GM12878 (cell line): Measurements from ENCODE around the gene ABCC4. TPM values are rescaled to one million over a fixed set of nuclear protein-coding genes. Genes with fewer than 3 reads are reported as not detected.
A peak's percentile ranks its signal among the peaks of the same experiment; 100 is the strongest.

Source experiments
- ATAC-seq: fragments of 200-7000 bp; cut with Tn5 transposase; 3 replicates; pipeline ENCODE4 v1.9.1; 2020; ENCODE audit warnings: mild to moderate bottlenecking, moderate library complexity
- BruUV-seq: library from RNA; stranded (reverse); fragments of 400-500 nt; replicated peaks from 2 replicates; lab custom pipeline; 2021; lab: Mats Ljungman, UMichigan
- CTCF ChIA-PET: fragments of 300-600 bp; sonication (Branson Sonifier 250); formaldehyde crosslinking; extraction: SDS; loops from one replicate; lab custom pipeline; 2021; ENCODE audit warnings: inconsistent platforms; lab: Yijun Ruan, JAX
- POLR2A ChIA-PET: fragments of 350-600 bp; formaldehyde crosslinking; extraction: SDS; loops from one replicate; lab custom pipeline; 2021; ENCODE audit warnings: inconsistent platforms; lab: Charles Lee
- RAD21 ChIA-PET: fragments of 300-600 bp; sonication (Branson Sonifier 250); formaldehyde crosslinking; loops from one replicate; lab custom pipeline; 2023; ENCODE audit warnings: antibody characterized with exemption; ENCODE audit not compliant: unreplicated experiment; lab: Charles Lee
- SMC1A ChIA-PET: fragments of 300-600 bp; sonication (Branson Sonifier 250); formaldehyde crosslinking; loops from one replicate; lab custom pipeline; 2023; ENCODE audit not compliant: unreplicated experiment, uncharacterized antibody; lab: Charles Lee
- DNase-seq: peaks from one replicate; pipeline ENCODE4 v3.0.0-alpha.2; 2011; ENCODE audit warnings: low read depth, low spot score
- FAIRE-seq: peaks from 3 replicates; lab custom pipeline; 2011; peaks lifted over from hg19 to GRCh38; lab: Jason Lieb, UNC
- H2AFZ ChIP-seq: 2 replicates; pipeline ENCODE4 v1.6.0; 2011; ENCODE audit warnings: low read depth, low read length, control low read depth; ENCODE audit not compliant: control insufficient read depth
- H3K27ac ChIP-seq: 2 replicates; pipeline ENCODE4 v1.5.1; 2011; ENCODE audit warnings: control low read depth; ENCODE audit not compliant: control insufficient read depth, insufficient read depth
- H3K27me3 ChIP-seq, 2 experiments: replicated peaks in 1 of 2; 2 replicates each; pipeline versions ENCODE4 v1.6.0 to v1.6.1; 2011; ENCODE audit warnings: low read length in 1 of 2; ENCODE audit not compliant: control insufficient read depth in 2 of 2, insufficient read depth in 2 of 2
- H3K36me3 ChIP-seq, 2 experiments: 2 replicates each; pipeline ENCODE4 v1.5.1; 2011; ENCODE audit warnings: low read length in 1 of 2; ENCODE audit not compliant: control insufficient read depth in 2 of 2, insufficient read depth in 2 of 2
- H3K4me1 ChIP-seq: 2 replicates; pipeline ENCODE4 v1.6.1; 2011; ENCODE audit warnings: mild to moderate bottlenecking, low read length, moderate library complexity, mixed read lengths; ENCODE audit not compliant: control insufficient read depth, insufficient read depth
- H3K4me2 ChIP-seq: 2 replicates; pipeline ENCODE4 v1.6.0; 2011; ENCODE audit warnings: control low read depth; ENCODE audit not compliant: control insufficient read depth, insufficient read depth
- H3K4me3 ChIP-seq: fragments of 200-600 bp; sonication (generic); 2 replicates; pipeline ENCODE4 v1.5.1; 2016
- H3K79me2 ChIP-seq: 2 replicates; pipeline ENCODE4 v1.6.0; 2011; ENCODE audit warnings: low read length; ENCODE audit not compliant: control insufficient read depth, insufficient read depth
- H3K9ac ChIP-seq: 2 replicates; pipeline ENCODE4 v1.8.0; 2011; ENCODE audit warnings: low read length, control low read depth, mixed read lengths; ENCODE audit not compliant: control insufficient read depth, insufficient read depth
- H3K9me3 ChIP-seq: replicated peaks from 3 replicates; pipeline ENCODE4 v1.5.1; 2011; ENCODE audit warnings: mild to moderate bottlenecking, low read length; ENCODE audit not compliant: control insufficient read depth, insufficient read depth
- H4K20me1 ChIP-seq: 2 replicates; pipeline ENCODE4 v1.6.0; 2011; ENCODE audit not compliant: control insufficient read depth, insufficient read depth
- CBFB ChIP-seq: IDR thresholded peaks from 2 replicates; pipeline ENCODE4 v1.6.1; 2016; ENCODE audit warnings: antibody characterized with exemption, low read depth
- EED ChIP-seq: sonication (generic); IDR thresholded peaks from 2 replicates; pipeline ENCODE4 v1.6.1; 2016; ENCODE audit warnings: antibody characterized with exemption, low read depth
- IKZF1 ChIP-seq: fragments of 450-650 bp; conservative IDR thresholded peaks from 2 replicates; pipeline ENCODE4 v1.6.1; 2017; ENCODE audit warnings: antibody characterized with exemption, mild to moderate bottlenecking
- IKZF2 ChIP-seq, 2 experiments: fragments of 450-650 bp; IDR thresholded peaks; 2 replicates each; pipeline ENCODE4 v1.6.1; 2017; ENCODE audit warnings: mild to moderate bottlenecking in 2 of 2, moderate library complexity in 2 of 2
- MTA2 ChIP-seq: fragments of 450-650 bp; IDR thresholded peaks from 2 replicates; pipeline ENCODE4 v1.6.1; 2016; ENCODE audit warnings: low read depth, mild to moderate bottlenecking, moderate library complexity
- NFIC ChIP-seq: IDR thresholded peaks from 2 replicates; pipeline ENCODE4 v1.6.1; 2012; ENCODE audit warnings: low read depth, mild to moderate bottlenecking, inconsistent platforms, low read length, moderate library complexity
- NR2F1 ChIP-seq: fragments of 450-650 bp; conservative IDR thresholded peaks from 2 replicates; pipeline ENCODE4 v1.6.1; 2017; ENCODE audit warnings: mild to moderate bottlenecking
- RUNX3 ChIP-seq: IDR thresholded peaks from 2 replicates; pipeline ENCODE4 v1.6.1; 2012; ENCODE audit warnings: low read length, inconsistent platforms
- SMARCA5 ChIP-seq: fragments of 450-650 bp; IDR thresholded peaks from 2 replicates; pipeline ENCODE4 v1.6.1; 2017; ENCODE audit warnings: mild to moderate bottlenecking
- WRNIP1 ChIP-seq: IDR thresholded peaks from 2 replicates; pipeline ENCODE4 v1.6.1; 2011; ENCODE audit warnings: low read depth, low read length, improper control_type of control experiment, borderline replicate concordance
- YY1 ChIP-seq: IDR thresholded peaks from 2 replicates; pipeline ENCODE4 v1.6.1; 2011; ENCODE audit warnings: low read depth, mild to moderate bottlenecking, low read length
- ZNF217 ChIP-seq: fragments of 450-650 bp; IDR thresholded peaks from 2 replicates; pipeline ENCODE4 v1.6.1; 2017; ENCODE audit warnings: antibody characterized with exemption, mild to moderate bottlenecking
- WGBS: methylation state at CpG from one replicate; pipeline ENCODE4 v1.1.6; 2016; ENCODE audit warnings: low lambda C conversion rate; ENCODE audit not compliant: insufficient replicate concordance, insufficient coverage; ENCODE audit errors: missing lambda C conversion rate; 5-methylcytosine and 5-hydroxymethylcytosine counted together
- in situ Hi-C: fragments of 300-500 bp; cut with MboI; formaldehyde crosslinking; loops from 9 replicates; pipeline ENCODE4 v1.14.3; 2018; ENCODE audit warnings: mixed read lengths
- intact Hi-C: fragments of 100-400 bp; cut with micrococcal nuclease; formaldehyde crosslinking; loops from one replicate; pipeline ENCODE4 v1.14.2; 2022; ENCODE audit not compliant: unreplicated experiment
- polyA plus RNA-seq, 11 experiments: library from polyadenylated mRNA; depleted of rRNA in 4 of 11; unstranded in 6 of 11; stranded (reverse) in 5 of 11; fragments of >200 nt; fragmentation: Nextera tagmentation in 4 of 11; fragmentation: Illumina TruSeq in 1 of 11; extraction: Ambion mirVana in 4 of 11; extraction: Trizol in 1 of 11; gene quantifications; 1 replicate in 1 of 11; 2 replicates in 10 of 11; pipeline versions ENCODE4 v1.2.1 to v1.2.3, GENCODE V29; 2011 to 2016; ENCODE audit warnings: inconsistent platforms in 2 of 11, missing spikeins in 2 of 11, low read depth in 1 of 11
- total RNA-seq, 4 experiments: library from RNA; depleted of rRNA in 3 of 4; stranded (reverse); fragments of >200 nt in 3 of 4; fragmentation: Illumina TruSeq in 1 of 4; extraction: Trizol in 1 of 4; gene quantifications; 2 replicates each; pipeline versions ENCODE4 v1.2.1 to v1.2.3, GENCODE V29; 2013 to 2021
- TF ChIP-seq, protein P1 (sequence below): IDR thresholded peaks from 2 replicates; pipeline ENCODE4 v1.6.1; 2012; ENCODE audit warnings: improper control_type of control experiment, low read depth, low read length; ENCODE audit not compliant: insufficient replicate concordance

The ABCC4 gene
- total and polyA plus RNA-seq, 10 of the 15 experiments (the other 5 are each of a cell fraction or from before 2014, with no cell fraction given): 7.2 to 44.4 (median 24.1) TPM

DNA sequence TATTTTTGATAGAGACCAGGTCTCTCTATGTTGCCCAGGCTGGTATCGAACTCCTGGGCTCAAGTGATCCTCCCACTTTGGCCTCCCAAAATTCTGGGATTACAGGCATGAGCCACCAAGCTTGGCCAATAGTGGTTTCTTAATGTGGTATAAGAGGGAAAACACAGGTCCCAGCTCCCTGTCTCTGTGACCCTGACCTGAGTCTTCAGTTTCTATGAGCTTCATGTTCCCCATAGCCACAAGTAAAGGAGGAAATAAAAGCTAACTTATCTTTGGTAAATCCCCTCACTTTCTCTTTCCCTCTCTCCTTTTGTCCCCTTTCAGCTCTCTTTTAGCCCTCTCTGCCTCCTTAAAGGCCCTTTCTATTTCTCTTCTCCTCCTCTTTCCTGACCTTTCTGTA is 50.3 kb downstream of the ABCC4 start:
- DNase-seq: no peak
- Histone ChIP-seq H3K4me3 (no peak overlapping the region), H3K79me2 (peaks cover 41% of the 10 kb centered on the region), H3K4me2 (no peak overlapping the region), H2AFZ (no peak overlapping the region), H3K36me3 (peaks cover 7 to 8% of the 10 kb centered on the region in 2 experiments; a peak in 3 of 4 replicates), H3K27ac (peak overlapping the region; percentile 63), H3K4me1 (peaks cover 34% of the 10 kb centered on the region), H3K9me3 (no peaks in the 10 kb centered on the region), H3K27me3 (no peaks in the 10 kb centered on the region), H4K20me1 (no peaks in the 10 kb centered on the region), H3K9ac (peak overlapping the region; percentile 12; the same call in 1 of the 2 replicates)
- intact Hi-C loops (loop anchor here (5.0 kb wide), 1 partner anchor 131 kb away; no protein-coding TSS in a partner anchor), in situ Hi-C loops (no loop called here)
- RAD21 ChIA-PET: interaction anchor here (0.9 to 6.5 kb wide), 14 partner anchors 9 to 130 kb away, joined by 3 to 58 read pairs (median 6); no protein-coding TSS in a partner anchor
- TF ChIP-seq RUNX3: 0 out of 2 replicates have a peak, but pooled peaks have one; percentile 39
- TF ChIP-seq IKZF1: peak; percentile 44
- TF ChIP-seq NFIC: peak; percentile 12; the same call in 1 of the 2 replicates
- TF ChIP-seq CBFB: 0 out of 2 replicates have a peak, but pooled peaks have one; percentile 28
- TF ChIP-seq WRNIP1: no peak
- no peak for TF ChIP-seq YY1
- 0 out of 2 replicates have a peak, but pooled peaks have one; percentile 29 for TF ChIP-seq SMARCA5
- TF ChIP-seq IKZF2 (IDR thresholded peaks at IDR 0.05): peak; percentile 62 to 71
- peak; percentile 62 for TF ChIP-seq EED
- peak; percentile 17; the same call in 1 of the 2 replicates for TF ChIP-seq ZNF217
- peak; percentile 73 for TF ChIP-seq NR2F1
- TF ChIP-seq, protein P1, sequence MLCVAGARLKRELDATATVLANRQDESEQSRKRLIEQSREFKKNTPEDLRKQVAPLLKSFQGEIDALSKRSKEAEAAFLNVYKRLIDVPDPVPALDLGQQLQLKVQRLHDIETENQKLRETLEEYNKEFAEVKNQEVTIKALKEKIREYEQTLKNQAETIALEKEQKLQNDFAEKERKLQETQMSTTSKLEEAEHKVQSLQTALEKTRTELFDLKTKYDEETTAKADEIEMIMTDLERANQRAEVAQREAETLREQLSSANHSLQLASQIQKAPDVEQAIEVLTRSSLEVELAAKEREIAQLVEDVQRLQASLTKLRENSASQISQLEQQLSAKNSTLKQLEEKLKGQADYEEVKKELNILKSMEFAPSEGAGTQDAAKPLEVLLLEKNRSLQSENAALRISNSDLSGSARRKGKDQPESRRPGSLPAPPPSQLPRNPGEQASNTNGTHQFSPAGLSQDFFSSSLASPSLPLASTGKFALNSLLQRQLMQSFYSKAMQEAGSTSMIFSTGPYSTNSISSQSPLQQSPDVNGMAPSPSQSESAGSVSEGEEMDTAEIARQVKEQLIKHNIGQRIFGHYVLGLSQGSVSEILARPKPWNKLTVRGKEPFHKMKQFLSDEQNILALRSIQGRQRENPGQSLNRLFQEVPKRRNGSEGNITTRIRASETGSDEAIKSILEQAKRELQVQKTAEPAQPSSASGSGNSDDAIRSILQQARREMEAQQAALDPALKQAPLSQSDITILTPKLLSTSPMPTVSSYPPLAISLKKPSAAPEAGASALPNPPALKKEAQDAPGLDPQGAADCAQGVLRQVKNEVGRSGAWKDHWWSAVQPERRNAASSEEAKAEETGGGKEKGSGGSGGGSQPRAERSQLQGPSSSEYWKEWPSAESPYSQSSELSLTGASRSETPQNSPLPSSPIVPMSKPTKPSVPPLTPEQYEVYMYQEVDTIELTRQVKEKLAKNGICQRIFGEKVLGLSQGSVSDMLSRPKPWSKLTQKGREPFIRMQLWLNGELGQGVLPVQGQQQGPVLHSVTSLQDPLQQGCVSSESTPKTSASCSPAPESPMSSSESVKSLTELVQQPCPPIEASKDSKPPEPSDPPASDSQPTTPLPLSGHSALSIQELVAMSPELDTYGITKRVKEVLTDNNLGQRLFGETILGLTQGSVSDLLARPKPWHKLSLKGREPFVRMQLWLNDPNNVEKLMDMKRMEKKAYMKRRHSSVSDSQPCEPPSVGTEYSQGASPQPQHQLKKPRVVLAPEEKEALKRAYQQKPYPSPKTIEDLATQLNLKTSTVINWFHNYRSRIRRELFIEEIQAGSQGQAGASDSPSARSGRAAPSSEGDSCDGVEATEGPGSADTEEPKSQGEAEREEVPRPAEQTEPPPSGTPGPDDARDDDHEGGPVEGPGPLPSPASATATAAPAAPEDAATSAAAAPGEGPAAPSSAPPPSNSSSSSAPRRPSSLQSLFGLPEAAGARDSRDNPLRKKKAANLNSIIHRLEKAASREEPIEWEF: no peak
- peak; percentile 37; the same call in 1 of the 2 replicates for TF ChIP-seq MTA2
- SMC1A ChIA-PET: interaction anchor here (0.7 to 10.2 kb wide), 13 partner anchors 9 to 154 kb away, joined by 3 to 109 read pairs (median 6); no protein-coding TSS in a partner anchor
- BruUV-seq: no TSS peak
- POLR2A ChIA-PET: interaction anchor here (0.9 to 3.0 kb wide), 10 partner anchors 9 to 49 kb away, joined by 4 to 20 read pairs (median 6); no protein-coding TSS in a partner anchor
- CTCF ChIA-PET: interaction anchor here (0.9 to 3.9 kb wide), 7 partner anchors 10 to 154 kb away, joined by 4 to 24 read pairs (median 6); no protein-coding TSS in a partner anchor
- WGBS: 100% methylated on average over 1 of the region's 1 CpG
- no peak for FAIRE-seq
- ATAC-seq: peak; percentile 66
